Left lung (tissue), 10 donors: ENCODE measurements around the gene EBP. TPM values are rescaled to one million over a fixed set of nuclear protein-coding genes. Genes with fewer than 3 reads are reported as not detected.

Experiments used
- ATAC-seq: fragments of 200-7000 bp; cut with Tn5 transposase; one replicate; pipeline ENCODE4 v1.9.1; 2020; ENCODE audit warnings: moderate library complexity
- DNase-seq, 4 donors: peaks; one replicate each; pipeline ENCODE4 v3.0.0-alpha.2; 2013 to 2020
- H3K27ac ChIP-seq, 2 donors: fragments of 200-600 bp; sonication (generic) in 1 of 2; one replicate each; pipeline versions ENCODE4 v1.5.0 to v1.8.0; 2020 to 2021
- H3K27me3 ChIP-seq, 2 donors: fragments of 200-600 bp; sonication (generic) in 1 of 2; one replicate each; pipeline versions ENCODE4 v1.5.0 to v1.8.0; 2020 to 2021
- H3K36me3 ChIP-seq, 2 donors: fragments of 200-600 bp; sonication (generic) in 1 of 2; one replicate each; pipeline versions ENCODE4 v1.5.0 to v1.8.0; 2020 to 2021
- H3K4me1 ChIP-seq, 2 donors: fragments of 200-600 bp; one replicate each; pipeline ENCODE4 v1.8.0; 2021
- H3K4me3 ChIP-seq, 2 donors: fragments of 200-600 bp; sonication (generic) in 1 of 2; one replicate each; pipeline versions ENCODE4 v1.5.0 to v1.8.0; 2020 to 2021; ENCODE audit warnings: mild to moderate bottlenecking in 1 of 2
- H3K9me3 ChIP-seq, 2 donors: fragments of 200-600 bp; sonication (generic) in 1 of 2; one replicate each; pipeline versions ENCODE4 v1.5.0 to v1.8.0; 2020 to 2021
- CTCF ChIP-seq, 2 donors: fragments of 200-600 bp; sonication (generic) in 1 of 2; IDR thresholded peaks; one replicate each; pipeline versions ENCODE4 v1.5.0 to v1.8.0; 2021; ENCODE audit warnings: antibody characterized with exemption in 2 of 2
- intact Hi-C, 2 donors: fragments of 100-400 bp; cut with DNase I; formaldehyde crosslinking; loops; one replicate each; pipeline versions ENCODE4 v1.11.2 to v1.14.2; 2022
- polyA plus RNA-seq, 6 donors: library from polyadenylated mRNA; unstranded; fragments of 120-200 nt; gene quantifications; one replicate each; pipeline ENCODE4 v1.2.1, GENCODE V29; 2013; ENCODE audit not compliant: insufficient read length in 6 of 6
- total RNA-seq, 2 donors: library from RNA; stranded (reverse); fragmentation: NEBNext Ultra II Directional; extraction: Animal tissue kit (Norgen Biotek cat#: 25700); gene quantifications; one replicate each; pipeline ENCODE4 v1.2.1, GENCODE V29; 2021
- donor health status: DM: no; HTN: yes; CAD: no.
- donor health status: DM: no; HTN: no; CAD: no.

Gene EBP
- total and polyA plus RNA-seq, 8 donors = 32.6 to 200 (median 35.1) TPM

- intact Hi-C loops = no loop called here
- H3K27me3 ChIP-seq = no peaks in the 10 kb centered on the region
- no peaks in the 10 kb centered on the region for H3K9me3 ChIP-seq
- H3K4me3 ChIP-seq = peak overlapping the region; percentile 46 to 65
- TF ChIP-seq CTCF (IDR thresholded peaks at IDR 0.05) = no peak
- ATAC-seq (no peak), DNase-seq (no peak)
- peaks cover 0 to 24% of the 10 kb centered on the region in 2 donors for H3K36me3 ChIP-seq
- no peaks in the 10 kb centered on the region for H3K4me1 ChIP-seq
- H3K27ac ChIP-seq = no peak overlapping the region
These were observed 44.7 kb upstream of the EBP start for GRCh38 chrX:48476919-48477318.

- H3K4me1 ChIP-seq = no peaks in the 10 kb centered on the region
- intact Hi-C loops = no loop called here
- peaks cover 0 to 36% of the 10 kb centered on the region in 2 donors for H3K36me3 ChIP-seq
- no peaks in the 10 kb centered on the region for H3K9me3 ChIP-seq
- TF ChIP-seq CTCF (IDR thresholded peaks at IDR 0.05) = no peak
- no peak overlapping the region for H3K27ac ChIP-seq
- DNase-seq (no peak), ATAC-seq (no peak)
- no peaks in the 10 kb centered on the region for H3K27me3 ChIP-seq
- H3K4me3 ChIP-seq = no peak overlapping the region
These were observed 43.5 kb upstream of the EBP start for GRCh38 chrX:48477960-48478755.

- intact Hi-C loops = no loop called here
- H3K4me3 ChIP-seq = no peak overlapping the region
- peaks cover 0 to 43% of the 10 kb centered on the region in 2 donors for H3K36me3 ChIP-seq
- DNase-seq (no peak), ATAC-seq (no peak)
- H3K27ac ChIP-seq = no peak overlapping the region
- no peak for TF ChIP-seq CTCF (IDR thresholded peaks at IDR 0.05)
- no peaks in the 10 kb centered on the region for H3K9me3 ChIP-seq
- no peaks in the 10 kb centered on the region for H3K27me3 ChIP-seq
- no peaks in the 10 kb centered on the region for H3K4me1 ChIP-seq
These were observed 42.8 kb upstream of the EBP start for GRCh38 chrX:48478806-48479205.

GRCh38 chrX:48480142-48480541 is 41.5 kb upstream of the EBP start:
- H3K27me3 ChIP-seq = no peaks in the 10 kb centered on the region
- no peak overlapping the region for H3K27ac ChIP-seq
- no peak overlapping the region for H3K4me3 ChIP-seq
- peaks cover 0 to 54% of the 10 kb centered on the region in 2 donors for H3K36me3 ChIP-seq
- no peak for TF ChIP-seq CTCF (IDR thresholded peaks at IDR 0.05)
- H3K9me3 ChIP-seq = no peaks in the 10 kb centered on the region
- no peaks in the 10 kb centered on the region for H3K4me1 ChIP-seq
- no peak for ATAC-seq
- intact Hi-C loops = no loop called here
- no peak for DNase-seq

GRCh38 chrX:48480583-48480982 is 41.0 kb upstream of the EBP start:
- no peak overlapping the region for H3K27ac ChIP-seq
- H3K27me3 ChIP-seq = no peaks in the 10 kb centered on the region
- TF ChIP-seq CTCF (IDR thresholded peaks at IDR 0.05) = no peak
- ATAC-seq = no peak
- intact Hi-C loops = no loop called here
- no peak for DNase-seq
- no peaks in the 10 kb centered on the region for H3K9me3 ChIP-seq
- no peaks in the 10 kb centered on the region for H3K4me1 ChIP-seq
- H3K36me3 ChIP-seq = peaks cover 0 to 54% of the 10 kb centered on the region in 2 donors
- no peak overlapping the region for H3K4me3 ChIP-seq
